ENCODE results near the gene LTBP1.
"Not testable (repeated sequence)": the region's sequence is repeated elsewhere in the genome, so short reads cannot be mapped to it uniquely, and the experiment has no call there.

Gene LTBP1

DNA sequence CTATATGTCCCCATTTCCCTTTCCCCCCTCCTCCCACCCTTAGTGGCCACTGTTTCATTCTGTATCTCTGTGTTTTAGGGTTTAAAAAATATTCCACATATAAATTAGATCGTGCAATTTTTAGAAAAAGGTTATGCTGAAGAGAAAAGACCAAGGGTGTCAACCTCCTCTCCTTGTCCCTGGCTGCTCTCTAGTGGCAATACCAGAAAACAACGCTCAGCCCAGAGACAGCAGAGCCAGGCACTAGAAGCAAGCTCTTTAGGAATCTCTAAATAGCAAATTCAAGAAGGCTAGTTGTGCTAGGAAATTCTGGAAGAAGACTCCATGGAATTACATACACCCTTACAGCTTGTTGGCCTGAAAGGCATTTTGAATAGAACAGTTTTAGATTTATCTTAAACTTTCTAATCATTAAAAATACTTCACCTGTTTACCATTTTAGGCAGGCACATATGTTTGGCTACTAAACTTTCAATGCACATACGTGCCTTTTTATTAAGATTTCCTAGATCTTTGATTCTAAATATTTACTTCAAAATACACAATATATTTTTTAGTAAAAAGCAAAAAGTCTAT lies 494.6 kb downstream of the LTBP1 start:
- DNase-seq, result no peak

- DNase-seq, result not testable (repeated sequence)
These were observed 495.3 kb downstream of the LTBP1 start for GRCh38 chr2:33442052-33442451.

DNA sequence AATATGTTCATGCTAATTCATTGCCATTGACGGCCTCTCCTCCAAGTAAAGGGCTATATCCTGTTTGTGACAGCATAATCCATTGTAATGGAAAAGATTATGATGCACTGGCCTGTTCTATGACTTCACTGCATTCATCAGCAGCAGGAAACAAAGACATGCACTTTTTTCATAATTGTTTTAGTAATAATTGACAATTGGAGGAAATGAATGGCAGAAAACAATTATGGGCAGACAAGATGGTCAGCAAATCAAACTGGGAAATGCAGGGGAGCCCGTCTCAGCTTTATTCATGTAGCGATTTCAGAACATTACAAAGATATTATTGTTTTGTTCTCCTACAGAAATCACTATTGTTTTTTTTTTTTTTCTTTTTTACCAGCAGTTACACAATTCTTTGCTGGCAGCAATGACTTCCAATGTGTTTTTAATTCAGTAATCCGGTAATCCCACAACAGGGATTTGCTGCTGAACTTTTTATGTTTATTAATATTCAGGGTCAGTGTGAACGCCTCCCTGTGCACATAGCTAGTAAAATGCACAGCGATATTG lies 495.9 kb downstream of the LTBP1 start:
- DNase-seq, result no peak

- DNase-seq, result no peak
These were observed 496.6 kb downstream of the LTBP1 start for GRCh38 chr2:33443274-33443829.

DNA sequence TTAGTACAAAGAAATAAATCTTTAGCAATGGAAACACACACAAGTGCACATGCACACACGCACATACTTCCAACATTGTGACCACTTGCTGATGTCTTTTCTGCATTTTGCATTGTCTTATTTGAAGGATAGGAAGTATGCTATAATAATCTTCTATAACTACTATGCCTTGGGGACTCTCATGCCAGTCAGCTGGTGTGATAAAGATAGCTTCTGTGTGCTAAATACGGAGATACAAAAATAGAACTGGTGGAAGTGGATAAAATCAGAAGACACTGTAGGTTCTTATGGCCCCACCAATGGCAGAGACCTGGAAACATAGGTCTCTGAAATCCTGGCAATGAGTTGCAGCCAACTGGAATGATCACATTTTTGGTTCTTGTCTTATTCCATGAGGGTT lies 498.2 kb downstream of the LTBP1 start:
- no peak for DNase-seq

- DNase-seq, result no peak
These were observed 501.6 kb downstream of the LTBP1 start for GRCh38 chr2:33448220-33448899.

All from CD4-positive, alpha-beta T cell treated with Interleukin-6 for 4 hours (primary cell).